Measurements from ENCODE around the gene PCDHGB7. TPM values are rescaled to one million over a fixed set of nuclear protein-coding genes. Genes with fewer than 3 reads are reported as not detected.

Gene PCDHGB7
- polyA plus RNA-seq, 1 donor from 2014 or later: 5.1 TPM

DNA sequence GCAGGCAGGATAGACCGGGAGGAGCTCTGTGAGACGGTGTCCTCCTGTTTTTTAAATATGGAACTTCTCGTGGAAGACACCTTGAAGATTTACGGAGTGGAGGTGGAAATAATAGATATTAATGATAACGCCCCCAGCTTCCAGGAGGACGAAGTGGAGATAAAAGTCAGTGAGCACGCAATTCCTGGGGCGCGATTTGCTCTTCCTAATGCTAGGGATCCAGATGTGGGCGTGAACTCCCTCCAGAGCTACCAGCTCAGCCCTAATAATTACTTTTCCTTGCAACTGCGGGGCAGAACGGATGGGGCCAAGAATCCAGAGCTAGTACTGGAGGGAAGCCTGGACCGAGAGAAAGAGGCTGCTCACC, 4.0 kb downstream of the PCDHGB7 start:
- peak overlapping the region; percentile 39 for H3K4me3 ChIP-seq (ENCODE audit: low read length)
- H3F3A ChIP-seq (ENCODE audit: insufficient read depth, low read length, poor library complexity, severe bottlenecking): peaks cover 5% of the 10 kb centered on the region
- H3K27ac ChIP-seq (ENCODE audit: low read length): no peak overlapping the region
- H3K27me3 ChIP-seq (ENCODE audit: insufficient read depth, low read depth, low read length): no peaks in the 10 kb centered on the region
- no peaks in the 10 kb centered on the region for H4K20me1 ChIP-seq (ENCODE audit: insufficient read depth)
- H3K9me2 ChIP-seq (ENCODE audit: insufficient read depth, low read length): no peaks in the 10 kb centered on the region
- TF ChIP-seq SMC3 (conservative IDR thresholded peaks at IDR 0.05; ENCODE audit: poor library complexity) (no peak), EP300 (conservative IDR thresholded peaks at IDR 0.05; ENCODE audit: poor library complexity, severe bottlenecking) (no peak), TAF1 (IDR thresholded peaks at IDR 0.05; ENCODE audit: low read depth) (no peak), CTCF (IDR thresholded peaks at IDR 0.05; ENCODE audit: poor library complexity, severe bottlenecking) (no peak), MXI1 (conservative IDR thresholded peaks at IDR 0.05; ENCODE audit: poor library complexity, severe bottlenecking) (no peak), RAD21 (conservative IDR thresholded peaks at IDR 0.05) (no peak), POLR2AphosphoS5 (IDR thresholded peaks at IDR 0.05) (no peak), REST (IDR thresholded peaks at IDR 0.05; ENCODE audit: borderline replicate concordance) (no peak), EZH2 (IDR thresholded peaks at IDR 0.05; ENCODE audit: borderline replicate concordance, insufficient read depth, low read length, poor library complexity, severe bottlenecking) (no peak)
- no peak overlapping the region for H2AFZ ChIP-seq (ENCODE audit: low read depth, low read length)
- peaks cover 58% of the 10 kb centered on the region for H3K79me2 ChIP-seq (replicated peaks; ENCODE audit: insufficient read depth, low read length)
- no peak overlapping the region for H3K4me2 ChIP-seq (ENCODE audit: low read length)
- no peak overlapping the region for H3K9ac ChIP-seq (ENCODE audit: low read length)
- H3K36me3 ChIP-seq (ENCODE audit: insufficient read depth, low read length): peaks cover 84% of the 10 kb centered on the region
- H3K9me3 ChIP-seq (ENCODE audit: low read length): peaks cover 88% of the 10 kb centered on the region

DNA sequence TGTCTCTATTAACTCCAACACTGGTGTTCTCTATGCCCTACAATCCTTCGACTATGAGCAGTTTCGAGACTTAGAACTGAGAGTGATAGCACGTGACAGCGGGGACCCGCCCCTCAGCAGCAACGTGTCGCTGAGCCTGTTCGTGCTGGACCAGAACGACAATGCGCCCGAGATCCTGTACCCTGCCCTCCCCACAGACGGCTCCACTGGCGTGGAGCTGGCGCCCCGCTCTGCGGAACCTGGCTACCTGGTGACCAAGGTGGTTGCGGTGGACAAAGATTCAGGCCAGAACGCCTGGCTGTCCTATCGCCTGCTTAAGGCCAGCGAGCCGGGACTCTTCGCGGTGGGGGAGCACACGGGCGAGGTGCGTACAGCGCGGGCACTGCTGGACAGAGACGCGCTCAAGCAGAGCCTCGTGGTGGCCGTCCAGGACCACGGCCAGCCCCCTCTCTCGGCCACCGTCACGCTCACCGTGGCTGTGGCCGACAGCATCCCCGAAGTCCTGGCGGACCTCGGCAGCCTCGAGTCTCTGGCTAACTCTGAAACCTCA, 5.3 kb downstream of the PCDHGB7 start:
- Histone ChIP-seq H3K4me2 (ENCODE audit: low read length) (no peak overlapping the region), H3K36me3 (ENCODE audit: insufficient read depth, low read length) (peaks cover 89% of the 10 kb centered on the region), H3K79me2 (replicated peaks; ENCODE audit: insufficient read depth, low read length) (peaks cover 58% of the 10 kb centered on the region), H3K27ac (ENCODE audit: low read length) (no peak overlapping the region), H2AFZ (ENCODE audit: low read depth, low read length) (no peak overlapping the region), H4K20me1 (ENCODE audit: insufficient read depth) (no peaks in the 10 kb centered on the region), H3F3A (ENCODE audit: insufficient read depth, low read length, poor library complexity, severe bottlenecking) (peaks cover 5% of the 10 kb centered on the region), H3K9me3 (ENCODE audit: low read length) (peaks cover 93% of the 10 kb centered on the region), H3K4me3 (ENCODE audit: low read length) (no peak overlapping the region), H3K27me3 (ENCODE audit: insufficient read depth, low read depth, low read length) (no peaks in the 10 kb centered on the region), H3K9me2 (ENCODE audit: insufficient read depth, low read length) (no peaks in the 10 kb centered on the region), H3K9ac (ENCODE audit: low read length) (no peak overlapping the region)
- TF ChIP-seq MXI1 (conservative IDR thresholded peaks at IDR 0.05; ENCODE audit: poor library complexity, severe bottlenecking) (no peak), POLR2AphosphoS5 (IDR thresholded peaks at IDR 0.05) (no peak), REST (IDR thresholded peaks at IDR 0.05; ENCODE audit: borderline replicate concordance) (no peak)

Measured in neural cell (in vitro differentiated cells).